H9 (cell line): ENCODE results near the gene PPFIBP2. TPM values are rescaled to one million over a fixed set of nuclear protein-coding genes. Genes with fewer than 3 reads are reported as not detected.

Experiments used
- DNase-seq: peaks from one replicate; pipeline ENCODE4 v3.0.0-alpha.2; 2017
- H2AFZ ChIP-seq: one replicate; pipeline ENCODE4 v1.6.1; 2013; ENCODE audit warnings: mild to moderate bottlenecking, low read length, control low read depth, moderate library complexity
- H2AK5ac ChIP-seq: 2 replicates; pipeline ENCODE4 v1.6.1; 2013; ENCODE audit warnings: low read length, control low read depth, mixed read lengths; ENCODE audit not compliant: insufficient read length
- H2BK120ac ChIP-seq: one replicate; pipeline ENCODE4 v1.6.1; 2013; ENCODE audit warnings: low read depth, mild to moderate bottlenecking, low read length, control low read depth, inconsistent platforms; ENCODE audit not compliant: poor library complexity, severe bottlenecking
- H2BK12ac ChIP-seq: 2 replicates; pipeline ENCODE4 v1.6.1; 2013; ENCODE audit warnings: low read length, control low read depth, mixed read lengths, low read depth; ENCODE audit not compliant: insufficient read length
- H2BK15ac ChIP-seq: 2 replicates; pipeline ENCODE4 v1.6.1; 2013; ENCODE audit warnings: low read depth, low read length, control low read depth
- H2BK20ac ChIP-seq: one replicate; pipeline ENCODE4 v1.6.1; 2013; ENCODE audit warnings: low read depth, mild to moderate bottlenecking, low read length, control low read depth, inconsistent platforms; ENCODE audit not compliant: poor library complexity, severe bottlenecking
- H2BK5ac ChIP-seq: 2 replicates; pipeline ENCODE4 v1.6.1; 2013; ENCODE audit warnings: low read length, control low read depth, mixed read lengths; ENCODE audit not compliant: insufficient read length
- H3K14ac ChIP-seq: 2 replicates; pipeline ENCODE4 v1.6.1; 2013; ENCODE audit warnings: low read length, control low read depth; ENCODE audit not compliant: insufficient read depth
- H3K18ac ChIP-seq: 2 replicates; pipeline ENCODE4 v1.6.1; 2013; ENCODE audit warnings: low read depth, mild to moderate bottlenecking, mixed read lengths, low read length, control low read depth; ENCODE audit not compliant: insufficient read length
- H3K23ac ChIP-seq: 2 replicates; pipeline ENCODE4 v1.6.1; 2013; ENCODE audit warnings: low read length, control low read depth, mixed read lengths, low read depth; ENCODE audit not compliant: insufficient read length
- H3K23me2 ChIP-seq: 2 replicates; pipeline ENCODE4 v1.6.1; 2013; ENCODE audit warnings: low read depth, mild to moderate bottlenecking, mixed read lengths, low read length, control low read depth; ENCODE audit not compliant: insufficient read length, poor library complexity, severe bottlenecking
- H3K27ac ChIP-seq: 2 replicates; pipeline ENCODE4 v1.5.1; 2013; ENCODE audit warnings: low read length, control low read depth, mixed read lengths, low read depth; ENCODE audit not compliant: insufficient read length
- H3K27me3 ChIP-seq: 2 replicates; pipeline ENCODE4 v1.6.1; 2013; ENCODE audit warnings: low read length, control low read depth, inconsistent platforms; ENCODE audit not compliant: insufficient read depth
- H3K4ac ChIP-seq: 2 replicates; pipeline ENCODE4 v1.6.1; 2013; ENCODE audit warnings: low read depth, mild to moderate bottlenecking, control low read depth, inconsistent platforms, low read length, moderate library complexity
- H3K4me1 ChIP-seq: 2 replicates; pipeline ENCODE4 v1.6.1; 2013; ENCODE audit warnings: low read length, control low read depth, inconsistent platforms; ENCODE audit not compliant: insufficient read depth
- H3K4me2 ChIP-seq: 2 replicates; pipeline ENCODE4 v1.6.1; 2013; ENCODE audit warnings: low read length, control low read depth, mixed read lengths; ENCODE audit not compliant: insufficient read length, insufficient read depth
- H3K56ac ChIP-seq: 2 replicates; pipeline ENCODE4 v1.6.1; 2013; ENCODE audit warnings: low read depth, mild to moderate bottlenecking, mixed read lengths, low read length, control low read depth; ENCODE audit not compliant: insufficient read length
- H3K79me1 ChIP-seq: 2 replicates; pipeline ENCODE4 v1.6.1; 2013; ENCODE audit warnings: low read depth, mild to moderate bottlenecking, moderate library complexity, low read length, control low read depth, inconsistent platforms; ENCODE audit not compliant: insufficient read depth, poor library complexity, severe bottlenecking
- H3K79me2 ChIP-seq: 2 replicates; pipeline ENCODE4 v1.6.1; 2013; ENCODE audit warnings: low read length, control low read depth, inconsistent platforms; ENCODE audit not compliant: insufficient read depth
- H3K9ac ChIP-seq: 2 replicates; pipeline ENCODE4 v1.6.1; 2013; ENCODE audit warnings: low read length, control low read depth, mixed read lengths; ENCODE audit not compliant: insufficient read length; ENCODE audit errors: extremely low read depth
- H3K9me3 ChIP-seq: one replicate; pipeline ENCODE4 v1.6.1; 2013; ENCODE audit warnings: low read depth, low read length, inconsistent platforms; ENCODE audit not compliant: control insufficient read depth
- H3T11ph ChIP-seq: one replicate; pipeline ENCODE4 v1.6.1; 2013; ENCODE audit warnings: mild to moderate bottlenecking, low read length, control low read depth, inconsistent platforms
- H4K20me1 ChIP-seq: one replicate; pipeline ENCODE4 v1.6.1; 2013; ENCODE audit not compliant: control insufficient read depth, insufficient read length, insufficient read depth
- H4K5ac ChIP-seq: 2 replicates; pipeline ENCODE4 v1.6.1; 2013; ENCODE audit warnings: low read depth, mild to moderate bottlenecking, mixed read lengths, low read length, control low read depth; ENCODE audit not compliant: insufficient read length
- H4K8ac ChIP-seq: replicated peaks from 2 replicates; pipeline ENCODE4 v1.6.1; 2013; ENCODE audit warnings: low read length, control low read depth, mixed read lengths, low read depth; ENCODE audit not compliant: insufficient read length
- H4K91ac ChIP-seq: 2 replicates; pipeline ENCODE4 v1.6.1; 2013; ENCODE audit warnings: low read depth, mild to moderate bottlenecking, moderate library complexity, mixed read lengths, low read length, control low read depth; ENCODE audit not compliant: insufficient read length
- H3K27ac Mint-ChIP-seq, 3 experiments: 2 replicates in 2 of 3; 3 replicates in 1 of 3; pipeline ENCODE4 v1.8.0; 2020 to 2021; ENCODE audit warnings: mixed read lengths in 3 of 3, mild to moderate bottlenecking in 1 of 3, moderate library complexity in 1 of 3
- H3K27me3 Mint-ChIP-seq: 2 replicates; pipeline ENCODE4 v1.8.0; 2021; ENCODE audit warnings: low read depth, mild to moderate bottlenecking, moderate library complexity, mixed read lengths
- H3K36me3 Mint-ChIP-seq, 3 experiments: 2 replicates in 2 of 3; 3 replicates in 1 of 3; pipeline ENCODE4 v1.8.0; 2020 to 2021; ENCODE audit warnings: low read depth in 3 of 3, mixed read lengths in 3 of 3; ENCODE audit not compliant: insufficient read depth in 1 of 3
- H3K4me1 Mint-ChIP-seq, 2 experiments: 2 replicates each; pipeline ENCODE4 v1.8.0; 2020; ENCODE audit warnings: mixed read lengths in 2 of 2
- H3K4me3 Mint-ChIP-seq, 2 experiments: 2 replicates in 1 of 2; 3 replicates in 1 of 2; pipeline ENCODE4 v1.8.0; 2020 to 2021; ENCODE audit warnings: mild to moderate bottlenecking in 2 of 2, mixed read lengths in 2 of 2, moderate library complexity in 1 of 2
- H3K9me3 Mint-ChIP-seq, 2 experiments: 2 replicates in 1 of 2; 3 replicates in 1 of 2; pipeline ENCODE4 v1.8.0; 2020; ENCODE audit warnings: mild to moderate bottlenecking in 2 of 2, mixed read lengths in 2 of 2, moderate library complexity in 1 of 2
- CTCF ChIP-seq: fragments of 200-600 bp; sonication (generic); conservative IDR thresholded peaks from 3 replicates; pipeline ENCODE4 v1.8.0; 2021; ENCODE audit warnings: antibody characterized with exemption, mild to moderate bottlenecking
- WGBS: extraction: QIAGEN DNeasy Blood & Tissue Kit; methylation state at CpG from one replicate; pipeline ENCODE4 v1.1.7; 2013; ENCODE audit warnings: missing lambda C conversion rate, low lambda C conversion rate, mixed read lengths; ENCODE audit not compliant: insufficient read length; ENCODE audit errors: extremely low coverage; 5-methylcytosine and 5-hydroxymethylcytosine counted together
- total RNA-seq: library from RNA; stranded (reverse); gene quantifications from 2 replicates; pipeline ENCODE4 v1.2.1, GENCODE V29; 2021

The PPFIBP2 gene
- total RNA-seq, 1 experiment from 2014 or later: 8.3 TPM

- no peak overlapping the region for H2BK5ac ChIP-seq
- WGBS: no CpG with 5 or more reads among the region's 12 CpGs
- H3K27me3 ChIP-seq: no peaks in the 10 kb centered on the region
- H2BK15ac ChIP-seq: no peak overlapping the region
- no peak overlapping the region for H3K9ac ChIP-seq
- peaks cover 9 to 17% of the 10 kb centered on the region in 2 experiments; a peak in 3 of 4 replicates for H3K4me1 Mint-ChIP-seq
- H3K23ac ChIP-seq: no peak overlapping the region
- no peak overlapping the region for H2BK20ac ChIP-seq
- no peak for DNase-seq
- H3K4me3 Mint-ChIP-seq: no peak overlapping the region
- H3K18ac ChIP-seq: no peak overlapping the region
- no peaks in the 10 kb centered on the region for H4K20me1 ChIP-seq
- H3K79me2 ChIP-seq: no peaks in the 10 kb centered on the region
- no peak overlapping the region for H4K5ac ChIP-seq
- H3K4ac ChIP-seq: no peak overlapping the region
- no peak overlapping the region for H2BK12ac ChIP-seq
- H3K36me3 Mint-ChIP-seq: no peaks in the 10 kb centered on the region
- H2AK5ac ChIP-seq: no peak overlapping the region
- H3K9me3 ChIP-seq: no peaks in the 10 kb centered on the region
- no peak overlapping the region for H2AFZ ChIP-seq
- H3K23me2 ChIP-seq: no peaks in the 10 kb centered on the region
- TF ChIP-seq CTCF: no peak
- no peak overlapping the region for H3K4me2 ChIP-seq
- H3K79me1 ChIP-seq: no peaks in the 10 kb centered on the region
- H3K9me3 Mint-ChIP-seq: no peaks in the 10 kb centered on the region
- no peak overlapping the region for H3T11ph ChIP-seq
- H4K91ac ChIP-seq: no peak overlapping the region
- H3K14ac ChIP-seq: no peak overlapping the region
- H4K8ac ChIP-seq: no peak overlapping the region
- H3K4me1 ChIP-seq: no peaks in the 10 kb centered on the region
- no peak overlapping the region for H3K27ac ChIP-seq
- no peak overlapping the region for H3K27ac Mint-ChIP-seq
- no peak overlapping the region for H2BK120ac ChIP-seq
- no peaks in the 10 kb centered on the region; the same call in 1 of the 2 replicates for H3K27me3 Mint-ChIP-seq
- no peak overlapping the region for H3K56ac ChIP-seq
Measured at GRCh38 chr11:7538466-7539454, 25.0 kb downstream of the PPFIBP2 start.
